DMS 273 (cell line): ENCODE data around the gene UNC93B1.
"Not testable (repeated sequence)": the region's sequence is repeated elsewhere in the genome, so short reads cannot be mapped to it uniquely, and the experiment has no call there.

ENCODE experiments used
- DNase-seq: peaks from one replicate; lab custom pipeline; 2025; ENCODE audit not compliant: unreplicated experiment; lab: John Stamatoyannopoulos, UW

UNC93B1 gene

GRCh38 chr11:68010090-68011041 lies 6.5 kb upstream of the UNC93B1 start, which contains the start of gene ALDH3B1:
ALDH3B1 (plus strand) TSS chr11:68010327; CDS start chr11:68015298, 4,971 bp downstream.
- peak; percentile 59 for DNase-seq

- DNase-seq, result peak; percentile 43
These were observed 5.6 kb upstream of the UNC93B1 start for GRCh38 chr11:68009391-68010089.

- peak; percentile 48 for DNase-seq
These were observed 4.8 kb upstream of the UNC93B1 start for GRCh38 chr11:68008381-68009337.

DNA sequence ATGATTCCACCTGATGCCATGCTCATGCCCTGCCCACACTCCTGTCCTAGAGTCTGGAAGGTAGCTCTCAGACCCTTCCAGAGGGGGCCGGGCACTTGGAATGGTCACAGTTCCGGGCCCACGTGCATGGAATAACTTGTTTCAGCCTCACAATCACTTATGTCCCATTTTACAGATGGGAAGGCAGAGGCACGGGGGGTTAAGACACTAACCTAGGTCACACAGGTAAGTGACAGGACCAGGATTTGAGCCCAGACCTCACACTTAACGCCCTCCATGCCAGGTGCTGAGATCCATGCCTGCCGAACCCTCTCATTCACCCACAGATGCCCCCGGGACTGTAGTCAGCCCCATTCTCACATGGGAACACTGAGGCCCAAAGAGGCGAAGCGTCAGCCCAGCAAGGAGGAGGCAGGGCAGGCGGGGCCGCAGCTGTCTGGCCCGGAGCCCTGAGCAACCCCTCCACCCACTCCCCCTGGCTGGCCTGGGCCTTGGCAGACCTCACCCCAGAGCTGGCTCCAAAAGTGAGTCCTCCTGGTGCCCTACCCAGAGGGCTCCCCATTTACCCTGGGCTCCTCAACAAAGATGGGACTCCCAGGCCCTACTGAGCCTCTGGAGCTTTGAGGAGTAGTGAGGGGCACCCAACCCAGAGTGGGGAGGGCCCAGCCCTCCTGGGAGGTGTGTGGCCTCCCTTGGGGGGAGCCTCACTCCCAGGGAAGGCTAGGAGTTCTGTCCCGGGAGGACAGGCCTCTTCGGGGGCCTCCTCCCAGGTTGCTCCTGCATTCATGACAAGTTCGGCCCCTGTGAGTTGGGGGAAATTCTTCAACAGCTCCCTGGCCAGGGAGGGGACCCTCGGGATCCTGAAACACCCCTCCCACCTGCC lies 3.8 kb upstream of the UNC93B1 start:
- DNase-seq, result no peak

DNA sequence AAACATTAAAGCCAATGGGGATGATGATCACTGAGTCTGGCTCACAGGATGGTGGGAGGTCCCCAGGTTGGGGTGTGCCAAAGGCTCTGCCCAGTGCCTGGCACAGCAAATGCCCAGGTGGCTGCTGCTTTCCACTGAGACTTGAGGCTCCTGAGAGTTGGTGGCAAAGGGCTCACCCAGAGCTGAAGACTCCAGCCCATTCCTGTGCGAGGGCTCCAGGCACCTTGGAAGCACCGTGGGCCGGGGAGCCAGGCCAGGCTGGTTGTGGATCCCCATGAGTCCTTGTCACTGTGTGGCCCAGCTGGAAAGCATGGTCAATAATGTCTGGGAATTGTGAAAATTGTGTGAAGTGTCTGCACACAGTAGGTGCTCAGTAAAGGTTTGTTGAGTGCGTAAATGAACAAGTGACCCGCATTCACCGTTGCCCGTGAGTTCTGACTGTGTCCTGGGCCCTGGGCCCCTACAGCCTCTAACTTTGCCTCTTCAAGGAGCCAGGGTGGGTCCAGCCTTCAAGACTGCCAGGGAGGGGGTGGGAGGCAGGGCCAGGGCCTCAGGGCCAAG lies 2.8 kb upstream of the UNC93B1 start:
- DNase-seq, result no peak

DNA sequence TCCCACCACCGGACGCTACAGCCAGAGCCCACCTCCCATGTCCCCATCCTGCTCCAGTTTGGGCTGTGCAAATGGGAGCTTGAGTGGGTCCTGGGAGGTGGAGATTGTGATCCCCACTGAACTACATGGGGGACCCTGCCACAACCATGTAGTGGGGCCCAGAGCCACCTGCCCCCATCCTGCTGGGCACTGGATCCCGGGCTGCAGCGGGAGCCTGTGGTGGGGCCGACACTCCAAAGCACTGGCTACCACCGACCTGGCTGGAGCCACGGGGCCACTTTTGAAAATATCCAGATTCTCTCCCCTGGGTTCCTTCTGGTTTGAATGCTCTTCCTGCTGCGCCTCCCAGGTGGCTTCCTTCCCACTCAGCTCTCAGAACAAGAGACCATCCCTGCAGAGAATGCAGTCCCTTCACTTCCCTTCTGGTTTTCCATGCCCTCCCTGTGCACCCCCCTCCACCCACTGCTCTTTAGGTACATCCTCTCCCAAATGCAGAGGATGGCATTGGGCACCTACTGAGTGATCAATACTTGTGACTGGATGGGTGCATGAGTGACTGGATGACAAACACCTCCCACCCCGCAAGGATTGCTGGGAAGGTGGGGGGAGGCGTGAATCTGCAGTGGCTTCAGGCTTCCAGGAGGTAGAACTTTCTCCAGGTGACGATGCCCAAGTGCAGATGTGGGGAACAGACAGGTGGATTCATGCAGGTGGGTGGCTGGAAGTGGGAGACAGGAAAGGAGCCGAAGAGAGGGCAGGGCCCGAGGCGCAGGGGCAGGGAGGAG lies 846 bp upstream of the UNC93B1 start:
- no peak for DNase-seq

GRCh38 chr11:68002938-68003845 lies 705 bp downstream of the UNC93B1 start:
- peak; percentile 38 for DNase-seq

DNA sequence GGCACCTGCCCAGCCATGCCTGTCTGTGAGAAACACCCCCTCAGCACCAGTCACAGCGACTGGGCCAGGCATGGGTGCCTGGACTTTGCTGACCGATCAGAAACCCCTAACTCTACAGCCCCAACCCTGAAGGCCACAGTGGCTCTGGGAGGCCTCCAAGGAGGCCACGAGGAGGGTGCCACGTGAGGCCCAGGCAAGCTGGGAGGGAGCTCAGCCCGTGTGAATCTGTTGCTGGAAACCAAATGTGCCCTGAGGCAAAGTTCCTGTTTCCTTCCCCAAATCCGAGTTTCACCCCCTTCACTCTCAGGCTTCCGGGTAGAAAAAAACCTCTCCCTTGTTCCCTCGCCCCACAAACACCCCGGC lies 1.3 kb downstream of the UNC93B1 start:
- DNase-seq, result no peak

DNA sequence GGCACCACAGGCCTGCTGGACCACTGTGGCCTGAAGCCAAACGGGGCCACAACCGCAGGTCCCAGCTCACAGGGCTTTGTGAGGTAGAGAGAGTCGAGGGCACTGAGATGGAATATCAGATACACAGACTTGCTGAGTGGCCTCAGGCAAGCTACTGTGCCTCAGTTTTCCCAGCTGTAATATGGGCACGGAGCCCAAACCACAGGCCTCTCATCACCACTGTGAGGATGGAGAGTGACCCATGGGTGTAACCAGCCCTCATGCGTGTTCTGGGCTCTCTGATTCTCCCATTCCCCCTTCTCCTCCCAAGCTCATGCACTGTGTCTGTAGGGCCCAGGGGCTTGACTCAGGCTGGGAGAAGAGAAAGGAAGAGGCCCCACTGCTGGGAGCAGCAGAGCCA lies 4.2 kb downstream of the UNC93B1 start:
- no peak for DNase-seq

- DNase-seq, result no peak
These were observed 4.7 kb downstream of the UNC93B1 start for GRCh38 chr11:67999201-67999629.

DNA sequence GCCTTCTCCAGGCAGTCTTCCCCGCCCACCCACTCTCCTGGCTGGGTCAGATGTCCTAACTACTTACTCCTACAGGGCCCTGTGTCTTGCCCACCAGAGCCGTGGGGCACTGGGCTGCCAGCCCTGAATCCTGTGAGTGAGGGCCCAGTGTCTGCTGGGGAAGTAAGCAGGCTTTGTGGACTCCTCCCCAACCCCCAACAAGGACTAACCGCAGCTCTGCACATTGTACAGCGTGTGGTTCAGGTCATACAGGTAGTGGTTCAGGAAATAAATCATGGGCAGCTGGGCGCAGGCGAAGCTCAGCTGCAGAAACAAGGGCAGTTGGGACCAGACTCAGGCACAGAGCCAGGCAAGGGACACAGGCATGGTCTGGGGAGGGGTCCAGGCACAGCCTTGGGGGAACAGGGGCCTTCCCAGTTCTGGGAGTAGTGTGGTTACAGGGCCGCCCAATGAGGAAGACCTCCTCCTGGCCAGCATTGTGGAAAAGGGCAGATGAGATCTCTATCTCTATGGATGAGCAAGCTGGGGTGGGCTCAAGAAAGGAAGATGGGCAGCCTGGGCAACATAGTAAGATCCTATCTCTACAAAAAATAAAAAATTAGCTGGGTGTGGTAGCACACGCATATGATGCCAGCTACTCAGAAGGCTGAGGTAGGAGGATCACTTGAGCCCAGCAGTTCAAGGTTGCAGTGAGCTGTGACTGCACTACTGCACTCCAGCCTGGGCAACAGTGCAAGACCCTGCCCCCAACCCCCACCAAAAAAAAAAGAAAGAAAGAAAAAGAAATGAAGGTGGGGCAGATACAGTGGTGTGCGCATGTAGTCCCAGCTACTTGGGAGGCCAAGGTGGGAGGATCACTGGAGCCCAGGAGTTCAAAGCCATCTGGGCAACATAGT lies 5.5 kb downstream of the UNC93B1 start:
- no peak for DNase-seq

GRCh38 chr11:67997475-67997921 lies 6.4 kb downstream of the UNC93B1 start:
- no peak for DNase-seq

DNA sequence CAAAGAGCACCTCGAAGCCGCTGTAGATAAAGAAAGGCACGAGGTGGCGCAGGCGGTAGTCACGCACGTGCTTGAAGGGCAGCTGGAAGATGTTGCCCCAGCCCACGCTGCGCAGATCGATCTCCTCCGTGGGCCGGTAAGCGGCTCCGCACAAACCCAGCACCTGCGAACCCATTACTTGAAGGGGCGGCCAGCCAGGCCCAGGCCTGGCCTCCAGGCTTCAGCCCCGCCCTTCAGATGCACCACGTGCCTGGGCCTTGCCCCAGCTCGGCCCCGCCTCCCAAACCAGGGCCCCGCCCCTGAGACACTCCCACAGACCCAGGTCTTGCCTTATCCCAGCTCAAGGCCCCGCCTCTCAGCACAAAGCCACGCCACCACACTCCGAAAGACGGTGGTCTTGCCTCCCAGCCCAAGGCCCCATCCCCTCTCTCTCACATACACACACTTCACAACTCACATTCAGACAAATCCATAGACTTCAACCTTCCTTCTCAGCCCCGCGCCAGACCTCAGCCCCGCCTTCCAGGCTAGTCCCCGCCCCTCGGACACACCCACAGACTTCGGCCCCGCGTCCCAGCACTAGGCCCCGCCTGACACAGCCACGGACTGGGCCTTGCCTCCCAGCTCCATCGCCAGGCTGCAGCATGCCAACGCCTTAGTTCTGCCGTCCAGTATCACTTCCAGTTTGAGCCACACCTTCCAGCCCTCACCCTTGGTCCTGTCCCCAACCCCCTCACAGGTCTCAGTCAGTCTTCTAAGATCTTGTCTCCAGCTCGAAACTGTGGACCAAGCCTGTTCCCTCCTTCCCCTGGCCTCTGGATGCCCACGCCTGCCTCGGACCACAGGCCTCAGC lies 7.0 kb downstream of the UNC93B1 start:
- DNase-seq, result peak; percentile 43

DNA sequence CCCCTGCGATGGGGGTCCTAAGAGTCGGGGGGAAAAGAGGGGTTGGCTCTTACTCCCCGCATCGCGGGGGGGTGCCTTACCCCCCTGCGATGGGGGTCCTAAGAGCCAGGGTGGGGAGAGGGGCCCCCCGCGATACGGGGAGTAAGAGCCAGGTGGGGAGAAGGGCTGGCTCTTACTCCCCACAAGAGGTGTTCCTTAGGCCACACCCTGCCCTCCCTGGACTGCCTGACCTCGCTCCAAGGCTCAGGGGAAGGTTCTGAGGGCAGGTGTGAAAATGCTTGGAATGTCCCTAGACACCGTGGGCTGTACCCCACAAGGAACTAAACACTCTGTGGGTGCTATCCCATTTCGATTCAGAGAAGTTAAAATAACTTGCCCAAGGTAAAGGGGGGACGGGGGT lies 7.8 kb downstream of the UNC93B1 start:
- no peak for DNase-seq

GRCh38 chr11:67995579-67995978 lies 8.3 kb downstream of the UNC93B1 start:
- not testable (repeated sequence) for DNase-seq

GRCh38 chr11:67995129-67995528 lies 8.8 kb downstream of the UNC93B1 start:
- DNase-seq, result not testable (repeated sequence)
